Measurements from ENCODE around the gene TMEM52B.
"Not testable (repeated sequence)": the region's sequence is repeated elsewhere in the genome, so short reads cannot be mapped to it uniquely, and the experiment has no call there.

Gene TMEM52B

DNA sequence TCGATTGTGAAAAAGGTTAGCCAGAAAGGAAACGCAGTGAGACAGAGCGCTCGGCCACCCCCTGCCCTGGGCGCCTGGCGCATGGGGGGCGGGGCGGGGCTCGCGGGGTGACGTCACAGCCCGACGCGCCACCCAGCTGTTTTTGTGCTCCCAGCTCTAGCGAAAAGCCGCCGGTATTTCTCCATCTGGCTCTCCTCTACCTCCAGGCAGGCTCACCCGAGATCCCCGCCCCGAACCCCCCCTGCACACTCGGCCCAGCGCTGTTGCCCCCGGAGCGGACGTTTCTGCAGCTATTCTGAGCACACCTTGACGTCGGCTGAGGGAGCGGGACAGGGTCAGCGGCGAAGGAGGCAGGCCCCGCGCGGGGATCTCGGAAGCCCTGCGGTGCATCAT is 33.9 kb downstream of the TMEM52B start, which contains the start of gene GABARAPL1:
Gene GABARAPL1 (plus strand): TSS at position 139 of the 393 bp plus-strand sequence. CDS start 253 bp downstream, at position 392.
- Mint-ChIP-seq H3K4me3 (peak within 1 kb of the TSS; percentile 82), H3K9me3 (no peaks in the 10 kb centered on the region), H3K27me3 (no peaks in the 10 kb centered on the region), H3K27ac (peak within 1 kb of the TSS; percentile 96), H3K4me1 (ENCODE audit: low read depth) (peaks cover 32% of the 10 kb centered on the region), H3K36me3 (ENCODE audit: low read depth) (peaks cover 7% of the 10 kb centered on the region)
- DNase-seq: peak; percentile 86

DNA sequence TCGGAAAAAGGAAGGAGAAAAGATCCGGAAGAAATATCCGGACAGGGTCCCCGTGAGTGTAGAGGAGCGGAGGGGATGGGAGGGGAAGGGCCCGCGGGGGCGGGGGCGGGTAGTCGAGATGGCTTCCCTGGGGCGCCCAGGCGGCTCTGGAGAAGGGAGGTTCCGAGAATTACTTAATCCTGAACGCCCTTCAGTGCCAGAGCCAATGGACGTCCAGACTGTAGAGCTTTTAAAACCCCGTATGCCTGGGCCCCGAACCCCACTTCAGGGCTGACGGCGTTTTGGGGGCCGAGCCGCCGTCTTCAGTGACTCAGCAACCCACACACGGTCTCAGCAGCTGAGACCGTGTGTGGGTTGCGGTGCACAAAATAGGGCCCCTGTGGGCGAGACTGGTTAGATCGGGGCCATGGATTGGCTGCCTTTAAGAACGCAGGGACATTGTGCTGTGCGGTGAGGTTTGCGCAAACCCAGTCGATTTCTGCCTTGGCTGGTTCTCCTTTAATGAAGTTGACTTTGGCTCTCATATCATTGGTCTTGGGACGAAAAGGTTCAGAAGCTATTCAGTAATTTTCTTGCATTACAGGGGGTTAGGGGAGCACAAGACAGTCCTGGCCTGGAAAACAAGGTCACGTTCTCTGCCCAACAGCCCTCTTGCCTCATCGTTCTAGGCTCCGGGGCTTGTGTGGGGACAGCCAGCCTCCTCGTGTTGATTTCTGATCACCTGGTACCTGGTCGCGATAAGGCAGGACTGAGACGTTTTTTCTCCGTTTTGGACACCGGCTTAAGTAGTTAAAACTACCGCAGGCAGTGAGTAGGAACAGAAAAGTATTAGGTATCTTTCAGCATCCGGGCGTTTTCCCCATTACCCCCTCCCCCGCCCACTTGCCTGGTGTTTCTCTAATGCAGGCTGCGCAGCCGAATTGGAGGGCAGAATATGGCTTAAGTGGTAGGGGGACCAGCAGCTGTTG is 34.6 kb downstream of the TMEM52B start:
- Mint-ChIP-seq H3K27me3 (no peaks in the 10 kb centered on the region), H3K4me1 (ENCODE audit: low read depth) (peaks cover 36% of the 10 kb centered on the region), H3K4me3 (peak overlapping the region; percentile 82), H3K9me3 (no peaks in the 10 kb centered on the region), H3K36me3 (ENCODE audit: low read depth) (peaks cover 10% of the 10 kb centered on the region), H3K27ac (peak overlapping the region; percentile 96)
- peak; percentile 82 for DNase-seq

DNA sequence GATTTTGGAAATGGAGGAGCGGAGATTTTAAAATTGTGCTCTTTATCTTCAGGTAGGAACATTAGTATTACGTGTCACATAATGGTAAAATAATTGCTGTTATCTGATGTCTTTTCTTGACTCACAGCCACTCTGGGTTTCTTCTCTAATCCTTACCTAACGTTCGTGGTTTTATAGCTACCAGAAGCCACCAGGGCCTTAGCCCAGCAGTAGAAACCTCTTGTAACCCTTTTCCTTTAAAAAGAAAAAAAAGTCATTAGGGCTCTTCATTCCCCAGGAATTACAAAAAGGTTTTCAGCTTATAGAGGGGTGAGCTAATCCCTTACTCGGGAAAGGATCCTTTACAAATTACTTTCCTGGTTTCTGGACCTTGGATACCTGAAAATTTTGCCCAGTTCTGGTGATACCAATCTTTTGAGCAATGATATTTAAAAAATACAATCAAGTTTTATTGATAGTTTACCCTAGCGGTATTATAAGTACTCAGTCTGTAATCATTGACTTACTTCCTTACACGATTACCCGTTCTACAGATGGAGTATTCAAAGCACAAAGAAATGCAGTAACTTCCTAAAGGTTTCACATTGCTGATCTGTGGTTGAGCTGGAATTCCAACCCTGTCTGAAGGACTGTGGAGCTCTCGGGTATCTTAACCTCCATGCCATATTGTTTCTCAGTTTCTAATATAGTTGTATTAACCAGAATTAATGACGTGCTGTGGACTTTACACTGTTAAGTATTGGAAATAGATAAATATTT is 35.5 kb downstream of the TMEM52B start:
- Mint-ChIP-seq H3K27ac (peak overlapping the region; percentile 96), H3K9me3 (no peaks in the 10 kb centered on the region), H3K4me1 (ENCODE audit: low read depth) (peaks cover 36% of the 10 kb centered on the region), H3K27me3 (no peaks in the 10 kb centered on the region), H3K36me3 (ENCODE audit: low read depth) (peaks cover 10% of the 10 kb centered on the region), H3K4me3 (peak overlapping the region; percentile 82)
- DNase-seq: no peak

DNA sequence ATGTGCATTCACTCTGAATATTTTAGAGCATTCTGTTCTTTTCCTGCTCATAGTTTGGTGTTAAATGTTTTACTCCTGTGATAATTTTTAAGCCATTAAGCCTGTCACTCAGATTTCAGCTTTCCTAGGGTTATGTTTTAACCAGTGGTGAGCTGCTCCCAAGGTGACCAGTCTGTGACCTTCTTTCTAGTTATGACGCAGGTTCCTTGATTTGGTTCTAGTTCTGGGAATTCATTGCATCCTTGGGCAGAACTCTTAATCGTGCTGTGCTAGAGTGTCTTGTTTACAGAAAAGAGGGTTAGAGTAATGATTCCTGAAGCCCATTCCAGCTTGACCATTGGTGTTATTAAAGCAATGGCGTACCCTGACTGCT is 36.0 kb downstream of the TMEM52B start:
- peak overlapping the region; percentile 59 for H3K27ac Mint-ChIP-seq
- H3K4me1 Mint-ChIP-seq (ENCODE audit: low read depth): peaks cover 36% of the 10 kb centered on the region
- H3K36me3 Mint-ChIP-seq (ENCODE audit: low read depth): peaks cover 13% of the 10 kb centered on the region
- DNase-seq: no peak
- H3K27me3 Mint-ChIP-seq: no peaks in the 10 kb centered on the region
- no peaks in the 10 kb centered on the region for H3K9me3 Mint-ChIP-seq
- H3K4me3 Mint-ChIP-seq: peak overlapping the region; percentile 82

DNA sequence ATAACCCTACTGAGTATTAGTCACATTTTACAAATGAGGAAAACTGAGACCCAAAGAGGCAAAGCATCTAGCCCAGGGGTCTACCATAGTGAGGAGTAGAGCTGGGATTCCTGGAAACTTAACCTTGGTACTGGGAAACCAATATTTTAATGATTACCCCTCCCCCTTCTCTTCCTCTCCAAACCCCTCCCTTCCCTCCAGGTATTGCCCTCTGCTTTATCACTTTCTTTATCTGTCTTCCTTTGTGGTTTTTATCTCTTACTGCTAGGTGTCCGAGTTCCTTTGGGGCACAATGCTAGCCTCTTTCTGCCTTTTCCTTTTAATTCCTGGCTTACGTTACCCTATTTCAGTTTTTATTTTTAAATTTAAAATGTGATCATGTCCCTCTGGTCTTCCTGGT is 36.6 kb downstream of the TMEM52B start:
- Mint-ChIP-seq H3K27me3 (no peaks in the 10 kb centered on the region), H3K4me3 (no peak overlapping the region), H3K27ac (peak overlapping the region; percentile 59), H3K9me3 (no peaks in the 10 kb centered on the region), H3K4me1 (ENCODE audit: low read depth) (peaks cover 36% of the 10 kb centered on the region), H3K36me3 (ENCODE audit: low read depth) (peaks cover 19% of the 10 kb centered on the region)
- no peak for DNase-seq

DNA sequence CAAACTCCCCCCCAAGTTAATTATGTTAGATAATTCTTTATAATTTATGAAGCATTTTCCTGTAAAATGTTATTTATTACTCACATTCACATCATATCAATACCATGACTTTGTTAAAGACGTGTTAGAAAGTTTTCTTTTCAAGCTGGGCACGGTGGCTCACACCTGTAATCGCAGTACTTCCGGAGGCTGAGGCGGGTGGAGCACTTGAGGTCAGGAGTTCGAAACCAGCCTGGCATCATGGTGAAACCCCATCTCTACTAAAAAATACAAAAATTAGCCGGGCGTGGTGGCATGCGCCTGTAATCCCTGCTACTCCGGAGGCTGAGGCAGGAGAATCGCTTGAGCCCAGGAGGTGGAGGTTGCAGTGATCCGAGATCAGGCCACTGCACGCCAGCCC is 37.1 kb downstream of the TMEM52B start:
- H3K9me3 Mint-ChIP-seq, H3K27me3 Mint-ChIP-seq, H3K27ac Mint-ChIP-seq, DNase-seq, H3K4me3 Mint-ChIP-seq: not testable (repeated sequence)
- Mint-ChIP-seq H3K4me1 (ENCODE audit: low read depth) (peaks cover 36% of the 10 kb centered on the region), H3K36me3 (ENCODE audit: low read depth) (peaks cover 24% of the 10 kb centered on the region)

DNA sequence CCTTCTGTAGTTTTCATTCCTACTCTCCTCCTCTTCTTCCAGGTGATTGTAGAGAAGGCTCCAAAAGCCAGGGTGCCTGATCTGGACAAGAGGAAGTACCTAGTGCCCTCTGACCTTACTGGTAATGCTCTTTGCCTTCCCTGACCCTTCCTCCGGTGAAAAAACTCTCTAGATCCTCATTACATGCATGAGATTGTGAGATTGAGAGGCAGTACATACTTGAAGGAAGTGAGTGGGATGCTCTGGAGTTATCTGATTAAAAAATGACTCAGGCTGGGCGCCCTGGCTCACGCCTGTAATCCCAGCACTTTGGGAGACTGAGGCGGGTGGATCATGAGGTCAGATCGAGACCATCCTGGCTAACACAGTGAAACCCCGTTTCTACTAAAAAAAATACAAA is 39.2 kb downstream of the TMEM52B start:
- Mint-ChIP-seq H3K27ac (no peak overlapping the region), H3K9me3 (no peaks in the 10 kb centered on the region), H3K4me3 (no peak overlapping the region), H3K36me3 (ENCODE audit: low read depth) (peaks cover 39% of the 10 kb centered on the region), H3K4me1 (ENCODE audit: low read depth) (peaks cover 26% of the 10 kb centered on the region), H3K27me3 (no peaks in the 10 kb centered on the region)
- no peak for DNase-seq

DNA sequence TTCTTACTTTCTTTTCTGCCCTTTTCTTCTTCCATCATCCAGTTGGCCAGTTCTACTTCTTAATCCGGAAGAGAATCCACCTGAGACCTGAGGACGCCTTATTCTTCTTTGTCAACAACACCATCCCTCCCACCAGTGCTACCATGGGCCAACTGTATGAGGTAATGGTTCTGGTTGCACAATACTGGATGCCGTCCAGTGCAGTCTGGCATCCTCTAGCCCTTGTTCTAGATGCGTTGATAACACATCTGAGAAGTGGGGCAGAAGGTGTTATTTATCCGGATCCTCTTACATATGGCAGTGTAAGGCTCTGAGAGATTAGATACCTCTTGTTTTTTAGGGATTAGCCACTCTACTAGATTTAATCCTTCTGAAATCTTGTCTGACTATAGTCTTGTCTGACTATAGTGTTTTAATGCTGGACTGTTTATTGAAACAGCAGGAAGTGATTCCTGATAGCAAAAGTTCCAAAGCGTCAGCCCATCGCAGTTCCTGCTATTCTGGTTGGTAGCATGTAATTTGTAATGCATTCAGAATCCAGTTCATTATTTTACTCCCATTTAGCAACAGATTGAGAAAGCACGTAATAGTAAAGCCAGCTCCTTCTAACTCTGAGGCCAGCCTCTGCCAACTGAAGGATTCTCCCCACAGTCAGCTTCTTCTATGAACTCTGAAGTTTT is 41.7 kb downstream of the TMEM52B start:
- H3K27me3 Mint-ChIP-seq: no peaks in the 10 kb centered on the region

DNA sequence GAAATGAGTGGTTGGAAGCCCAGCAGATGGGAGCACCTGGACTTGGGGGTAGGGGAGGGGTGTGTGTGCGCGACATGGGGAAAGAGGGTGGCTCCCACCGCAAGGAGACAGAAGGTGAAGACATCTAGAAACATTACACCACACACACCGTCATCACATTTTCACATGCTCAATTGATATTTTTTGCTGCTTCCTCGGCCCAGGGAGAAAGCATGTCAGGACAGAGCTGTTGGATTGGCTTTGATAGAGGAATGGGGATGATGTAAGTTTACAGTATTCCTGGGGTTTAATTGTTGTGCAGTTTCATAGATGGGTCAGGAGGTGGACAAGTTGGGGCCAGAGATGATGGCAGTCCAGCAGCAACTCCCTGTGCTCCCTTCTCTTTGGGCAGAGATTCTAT is 43.0 kb downstream of the TMEM52B start:
- H3K27me3 Mint-ChIP-seq: no peaks in the 10 kb centered on the region
- DNase-seq: no peak
- no peak overlapping the region for H3K4me3 Mint-ChIP-seq
- H3K27ac Mint-ChIP-seq: peak overlapping the region; percentile 19
- H3K4me1 Mint-ChIP-seq (ENCODE audit: low read depth): peaks cover 11% of the 10 kb centered on the region
- no peaks in the 10 kb centered on the region for H3K9me3 Mint-ChIP-seq
- H3K36me3 Mint-ChIP-seq (ENCODE audit: low read depth): peaks cover 55% of the 10 kb centered on the region

More for the DNA sequence above, 41.7 kb downstream of the TMEM52B start:
- no peak for DNase-seq
- Mint-ChIP-seq H3K4me3 (no peak overlapping the region), H3K4me1 (ENCODE audit: low read depth) (peaks cover 10% of the 10 kb centered on the region), H3K27ac (no peak overlapping the region), H3K36me3 (ENCODE audit: low read depth) (peaks cover 55% of the 10 kb centered on the region), H3K9me3 (no peaks in the 10 kb centered on the region)

DNA sequence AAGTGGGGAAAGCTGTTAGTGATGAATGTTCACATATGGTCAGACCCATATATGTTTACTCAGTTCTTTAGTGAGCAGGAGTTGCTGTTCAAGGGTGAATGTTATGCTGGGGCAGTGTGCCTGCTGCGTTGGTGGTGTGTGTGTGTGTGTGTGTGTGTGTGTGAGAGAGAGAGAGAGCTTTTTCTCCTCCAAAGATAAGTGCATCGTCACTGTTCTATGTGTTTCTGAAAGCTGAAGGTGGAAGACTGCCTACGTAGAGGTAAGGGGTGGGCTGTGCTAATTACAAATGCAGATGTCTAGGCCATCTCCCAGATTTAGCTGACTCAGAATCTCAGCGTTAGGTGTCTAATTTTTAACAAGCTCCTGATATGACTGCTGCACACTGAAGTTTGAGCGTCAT is 44.4 kb downstream of the TMEM52B start:
- no peak overlapping the region for H3K4me3 Mint-ChIP-seq
- H3K27ac Mint-ChIP-seq: no peak overlapping the region
- H3K36me3 Mint-ChIP-seq (ENCODE audit: low read depth): peaks cover 52% of the 10 kb centered on the region
- H3K4me1 Mint-ChIP-seq (ENCODE audit: low read depth): peaks cover 19% of the 10 kb centered on the region
- H3K27me3 Mint-ChIP-seq: no peaks in the 10 kb centered on the region
- no peaks in the 10 kb centered on the region for H3K9me3 Mint-ChIP-seq
- no peak for DNase-seq

DNA sequence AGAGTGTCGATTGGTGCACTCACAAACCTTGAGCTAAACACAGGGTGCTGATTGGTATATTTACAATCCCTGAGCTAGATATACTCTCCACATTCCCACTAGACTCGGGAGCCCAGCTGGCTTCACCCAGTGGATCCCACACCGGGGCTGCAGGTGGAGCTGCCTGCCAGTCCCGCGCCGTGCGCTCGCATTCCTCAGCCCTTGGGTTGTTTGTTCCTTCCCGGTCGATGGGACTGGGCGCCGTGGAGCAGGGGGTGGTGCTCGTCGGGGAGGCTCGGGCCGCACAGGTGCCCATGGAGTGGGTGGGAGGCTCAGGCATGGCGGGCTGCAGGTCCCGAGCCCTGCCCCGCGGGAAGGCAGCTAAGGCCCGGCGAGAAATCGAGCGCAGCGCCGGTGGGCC is 46.6 kb downstream of the TMEM52B start:
- H3K9me3 Mint-ChIP-seq, H3K27ac Mint-ChIP-seq, DNase-seq, H3K27me3 Mint-ChIP-seq, H3K4me3 Mint-ChIP-seq: not testable (repeated sequence)
- H3K36me3 Mint-ChIP-seq (ENCODE audit: low read depth): peaks cover 43% of the 10 kb centered on the region
- peaks cover 21% of the 10 kb centered on the region for H3K4me1 Mint-ChIP-seq (ENCODE audit: low read depth)

DNA sequence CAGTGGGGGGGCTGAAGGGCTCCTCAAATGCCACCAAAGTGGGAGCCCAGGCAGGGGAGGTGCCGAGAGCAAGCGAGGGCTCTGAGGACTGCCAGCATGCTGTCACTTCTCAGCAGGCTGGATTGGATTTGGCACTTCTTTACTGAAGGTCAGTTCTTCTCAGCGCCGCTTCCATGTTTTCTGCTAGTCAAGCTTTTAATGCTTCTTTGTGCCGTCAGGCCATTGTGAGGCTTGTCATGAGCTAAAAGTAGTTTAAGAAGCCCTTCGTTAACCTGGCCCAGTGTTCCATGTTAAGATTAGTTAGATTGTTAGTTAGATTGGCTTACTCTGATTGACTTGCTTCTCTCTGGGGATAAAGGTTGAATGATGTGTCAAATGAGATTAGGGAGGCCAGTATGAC is 47.3 kb downstream of the TMEM52B start:
- H3K4me1 Mint-ChIP-seq (ENCODE audit: low read depth): peaks cover 21% of the 10 kb centered on the region
- no peak overlapping the region for H3K27ac Mint-ChIP-seq
- no peaks in the 10 kb centered on the region for H3K27me3 Mint-ChIP-seq
- H3K4me3 Mint-ChIP-seq: no peak overlapping the region
- peaks cover 37% of the 10 kb centered on the region for H3K36me3 Mint-ChIP-seq (ENCODE audit: low read depth)
- no peak for DNase-seq
- no peaks in the 10 kb centered on the region for H3K9me3 Mint-ChIP-seq

DNA sequence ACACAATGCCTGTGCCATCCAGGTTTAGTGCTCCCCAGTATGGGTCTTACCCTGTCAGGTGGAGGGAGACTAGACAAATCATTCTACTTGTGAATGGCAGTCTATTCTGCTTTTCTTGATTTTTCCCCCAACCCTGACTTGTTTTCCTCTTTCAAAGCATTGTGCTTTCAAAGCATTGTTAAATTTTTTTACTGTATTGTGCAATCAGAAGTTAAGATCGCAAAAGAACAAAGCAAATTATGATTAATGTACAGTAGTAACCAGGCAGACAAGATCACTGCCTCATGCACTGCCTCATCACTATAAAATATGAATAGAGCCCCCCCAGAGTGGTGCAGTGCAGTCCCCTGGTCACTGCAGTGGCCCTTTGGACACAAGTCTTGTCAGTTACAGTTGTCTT is 47.9 kb downstream of the TMEM52B start:
- Mint-ChIP-seq H3K4me1 (ENCODE audit: low read depth) (peaks cover 21% of the 10 kb centered on the region), H3K9me3 (no peaks in the 10 kb centered on the region), H3K4me3 (no peak overlapping the region), H3K36me3 (ENCODE audit: low read depth) (peaks cover 30% of the 10 kb centered on the region), H3K27ac (no peak overlapping the region), H3K27me3 (no peaks in the 10 kb centered on the region)
- no peak for DNase-seq

DNA sequence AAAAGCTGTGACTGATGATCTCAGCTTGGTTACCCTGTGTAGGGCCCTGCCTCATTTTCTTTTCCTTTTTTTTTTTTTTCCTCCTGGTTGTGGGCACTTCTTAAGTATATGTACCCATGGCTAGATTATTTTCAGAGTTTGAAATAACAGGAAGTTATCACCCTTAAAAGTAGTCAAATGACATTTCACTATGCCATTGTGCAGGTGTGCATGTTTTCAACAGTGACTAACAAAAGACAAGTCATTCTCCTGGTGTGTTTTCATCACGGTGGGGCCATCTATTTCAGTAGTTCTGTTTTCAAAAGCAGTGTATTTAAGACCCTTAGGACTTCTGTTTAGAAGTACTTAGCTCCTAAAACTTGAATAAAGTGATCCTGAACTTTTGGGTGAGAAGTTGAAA is 48.8 kb downstream of the TMEM52B start:
- H3K4me1 Mint-ChIP-seq (ENCODE audit: low read depth): peaks cover 21% of the 10 kb centered on the region
- peak overlapping the region; percentile 53 for H3K27ac Mint-ChIP-seq
- no peak overlapping the region for H3K4me3 Mint-ChIP-seq
- no peaks in the 10 kb centered on the region for H3K9me3 Mint-ChIP-seq
- no peaks in the 10 kb centered on the region for H3K27me3 Mint-ChIP-seq
- DNase-seq: no peak
- peaks cover 21% of the 10 kb centered on the region for H3K36me3 Mint-ChIP-seq (ENCODE audit: low read depth)
